Loucy (cell line): Measurements from ENCODE around the gene NCAPD2.

ENCODE experiments used
- H2AFZ ChIP-seq: fragments of 200-600 bp; sonication (generic); 2 replicates; pipeline ENCODE4 v1.6.0; 2016; ENCODE audit warnings: antibody characterized with exemption, mild to moderate bottlenecking, low read length, moderate library complexity
- H3F3A ChIP-seq: fragments of 200-600 bp; 2 replicates; pipeline ENCODE4 v1.6.0; 2016; ENCODE audit warnings: antibody characterized with exemption, low read depth, mild to moderate bottlenecking
- H3K27me3 ChIP-seq: fragments of 200-600 bp; sonication (generic); 2 replicates; pipeline ENCODE4 v1.6.1; 2014; ENCODE audit warnings: low read length, mild to moderate bottlenecking; ENCODE audit not compliant: insufficient read depth, poor library complexity, severe bottlenecking
- H3K36me3 ChIP-seq: fragments of 200-600 bp; sonication (generic); 2 replicates; pipeline ENCODE4 v1.6.1; 2016; ENCODE audit warnings: low read length; ENCODE audit not compliant: insufficient read depth
- H3K4me1 ChIP-seq: fragments of 200-600 bp; sonication (generic); 2 replicates; pipeline ENCODE4 v1.5.1; 2014; ENCODE audit warnings: low read length, mild to moderate bottlenecking; ENCODE audit not compliant: insufficient read depth, poor library complexity, severe bottlenecking
- H3K4me2 ChIP-seq: fragments of 200-600 bp; sonication (generic); 2 replicates; pipeline ENCODE4 v1.6.0; 2014; ENCODE audit warnings: antibody characterized with exemption, low read length, low read depth, mild to moderate bottlenecking; ENCODE audit not compliant: poor library complexity, severe bottlenecking
- H3K4me3 ChIP-seq: fragments of 200-600 bp; sonication (generic); 2 replicates; pipeline ENCODE4 v1.5.1; 2014; ENCODE audit warnings: low read length, mild to moderate bottlenecking, mixed read lengths; ENCODE audit not compliant: poor library complexity, severe bottlenecking
- H3K79me2 ChIP-seq: fragments of 200-600 bp; sonication (generic); 2 replicates; pipeline ENCODE4 v1.6.1; 2014; ENCODE audit warnings: low read length; ENCODE audit not compliant: insufficient read depth
- H3K9ac ChIP-seq: fragments of 200-600 bp; sonication (generic); 2 replicates; pipeline ENCODE4 v1.6.0; 2014; ENCODE audit warnings: mild to moderate bottlenecking, low read depth, low read length, moderate library complexity; ENCODE audit not compliant: poor library complexity, severe bottlenecking
- H3K9me2 ChIP-seq: fragments of 200-600 bp; sonication (generic); replicated peaks from 2 replicates; pipeline ENCODE4 v1.6.1; 2016; ENCODE audit warnings: low read depth, low read length, mixed read lengths
- H3K9me3 ChIP-seq: fragments of 200-600 bp; sonication (generic); 2 replicates; pipeline ENCODE4 v1.6.1; 2014; ENCODE audit warnings: mild to moderate bottlenecking, antibody characterized with exemption, low read length, low read depth; ENCODE audit not compliant: insufficient read depth
- H4K20me1 ChIP-seq: fragments of 200-600 bp; sonication (generic); 2 replicates; pipeline ENCODE4 v1.6.0; 2014; ENCODE audit warnings: antibody characterized with exemption, low read length, mild to moderate bottlenecking; ENCODE audit not compliant: insufficient read depth, poor library complexity, severe bottlenecking
- EZH2phosphoT487 ChIP-seq: fragments of 200-600 bp; IDR thresholded peaks from 2 replicates; pipeline ENCODE4 v1.6.1; 2018; ENCODE audit warnings: antibody characterized with exemption, mild to moderate bottlenecking, moderate library complexity, borderline replicate concordance
- TF ChIP-seq, protein P1 (sequence below): fragments of 200-600 bp; sonication (generic); conservative IDR thresholded peaks from 2 replicates; pipeline ENCODE4 v1.5.1; 2014; ENCODE audit warnings: mild to moderate bottlenecking, antibody characterized with exemption, low read length

Gene NCAPD2

DNA sequence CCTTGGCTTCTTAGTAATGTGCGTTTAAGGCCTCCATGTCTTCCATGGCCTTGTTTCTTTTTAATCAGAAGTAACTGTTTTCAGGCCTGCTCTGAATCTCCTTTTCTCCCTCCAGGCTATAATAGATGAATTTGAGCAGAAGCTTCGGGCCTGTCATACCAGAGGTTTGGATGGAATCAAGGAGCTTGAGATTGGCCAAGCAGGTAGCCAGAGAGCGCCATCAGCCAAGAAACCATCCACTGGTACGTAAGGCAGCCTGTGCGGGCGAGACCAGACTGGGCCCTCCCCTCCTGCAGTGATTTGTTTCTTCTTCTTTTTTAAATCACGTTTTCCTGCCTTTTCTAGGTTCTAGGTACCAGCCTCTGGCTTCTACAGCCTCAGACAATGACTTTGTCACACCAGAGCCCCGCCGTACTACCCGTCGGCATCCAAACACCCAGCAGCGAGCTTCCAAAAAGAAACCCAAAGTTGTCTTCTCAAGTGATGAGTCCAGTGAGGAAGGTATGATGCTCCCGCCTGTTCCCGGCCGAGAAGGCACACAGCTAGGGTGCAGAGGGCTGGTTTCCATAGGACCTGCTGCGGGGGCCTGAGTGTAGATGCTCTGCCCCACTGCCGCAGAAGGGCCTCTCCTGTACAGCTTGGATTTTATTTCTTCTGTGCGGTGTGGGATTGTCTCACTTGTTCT lies 36.8 kb downstream of the NCAPD2 start:
- Histone ChIP-seq H3K4me1 (peaks cover 14% of the 10 kb centered on the region), H3K79me2 (peaks cover 42% of the 10 kb centered on the region), H3K4me2 (no peak overlapping the region), H3K4me3 (no peak overlapping the region), H4K20me1 (peaks cover 20% of the 10 kb centered on the region), H2AFZ (no peak overlapping the region), H3K36me3 (peaks cover 75% of the 10 kb centered on the region), H3K9me2 (no peaks in the 10 kb centered on the region), H3F3A (peaks cover 2% of the 10 kb centered on the region; the same call in 1 of the 2 replicates), H3K9ac (no peak overlapping the region), H3K9me3 (no peaks in the 10 kb centered on the region), H3K27me3 (peaks cover 10% of the 10 kb centered on the region)
- TF ChIP-seq, protein P1, sequence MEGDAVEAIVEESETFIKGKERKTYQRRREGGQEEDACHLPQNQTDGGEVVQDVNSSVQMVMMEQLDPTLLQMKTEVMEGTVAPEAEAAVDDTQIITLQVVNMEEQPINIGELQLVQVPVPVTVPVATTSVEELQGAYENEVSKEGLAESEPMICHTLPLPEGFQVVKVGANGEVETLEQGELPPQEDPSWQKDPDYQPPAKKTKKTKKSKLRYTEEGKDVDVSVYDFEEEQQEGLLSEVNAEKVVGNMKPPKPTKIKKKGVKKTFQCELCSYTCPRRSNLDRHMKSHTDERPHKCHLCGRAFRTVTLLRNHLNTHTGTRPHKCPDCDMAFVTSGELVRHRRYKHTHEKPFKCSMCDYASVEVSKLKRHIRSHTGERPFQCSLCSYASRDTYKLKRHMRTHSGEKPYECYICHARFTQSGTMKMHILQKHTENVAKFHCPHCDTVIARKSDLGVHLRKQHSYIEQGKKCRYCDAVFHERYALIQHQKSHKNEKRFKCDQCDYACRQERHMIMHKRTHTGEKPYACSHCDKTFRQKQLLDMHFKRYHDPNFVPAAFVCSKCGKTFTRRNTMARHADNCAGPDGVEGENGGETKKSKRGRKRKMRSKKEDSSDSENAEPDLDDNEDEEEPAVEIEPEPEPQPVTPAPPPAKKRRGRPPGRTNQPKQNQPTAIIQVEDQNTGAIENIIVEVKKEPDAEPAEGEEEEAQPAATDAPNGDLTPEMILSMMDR, result no peak
- TF ChIP-seq EZH2phosphoT487, result no peak

DNA sequence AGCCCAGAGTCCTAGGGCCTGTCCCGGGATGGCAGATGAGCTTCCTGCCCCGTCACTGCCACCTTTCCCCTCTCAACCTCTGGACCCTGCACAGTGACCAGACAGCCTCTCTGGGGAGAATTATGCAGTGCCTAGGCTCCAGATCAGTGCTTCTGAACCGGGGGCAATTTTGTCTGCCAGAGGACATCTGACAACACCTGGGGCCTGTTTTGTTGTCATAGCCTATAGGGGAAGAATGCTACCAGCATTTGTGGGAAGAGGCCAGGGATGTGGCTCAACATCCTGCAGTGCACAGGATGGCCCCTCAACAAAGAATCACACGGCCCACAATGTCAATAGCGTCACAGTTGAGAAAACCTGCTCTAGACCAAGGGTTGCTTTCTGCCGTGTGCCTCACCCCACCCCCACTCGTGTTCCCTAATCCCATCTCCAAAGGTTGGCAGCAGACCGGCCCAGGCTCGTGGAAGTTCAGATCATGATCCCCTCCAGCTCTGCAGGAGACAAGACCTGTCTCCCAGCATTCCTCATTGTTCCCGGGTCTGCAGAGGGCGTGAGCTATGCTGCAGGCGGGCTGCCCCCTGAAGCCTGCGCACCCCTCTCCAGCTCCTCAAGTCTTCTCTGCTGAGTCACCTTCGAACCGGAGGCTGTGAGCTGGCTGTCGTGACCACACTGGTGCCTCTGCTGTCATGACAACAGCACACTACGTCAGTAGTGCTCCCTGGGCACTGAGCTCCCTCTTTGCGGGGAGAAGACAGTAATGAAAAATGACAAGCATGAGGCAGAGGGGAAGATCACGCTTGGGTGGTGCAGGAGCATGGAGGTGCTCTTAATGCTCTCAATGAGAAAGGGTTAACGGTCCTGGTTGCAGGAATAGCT lies 38.4 kb downstream of the NCAPD2 start:
- TF ChIP-seq EZH2phosphoT487, result no peak
- TF ChIP-seq, protein P1, result no peak
- peaks cover 58% of the 10 kb centered on the region for H3K79me2 ChIP-seq
- H3K9ac ChIP-seq, result peak overlapping the region; percentile 100
- peak overlapping the region; percentile 98 for H3K4me2 ChIP-seq
- H3K9me2 ChIP-seq, result no peaks in the 10 kb centered on the region
- peaks cover 36% of the 10 kb centered on the region for H4K20me1 ChIP-seq
- H3K4me1 ChIP-seq, result peaks cover 30% of the 10 kb centered on the region
- no peak overlapping the region for H2AFZ ChIP-seq
- peaks cover 10% of the 10 kb centered on the region; the same call in 1 of the 2 replicates for H3F3A ChIP-seq
- peak overlapping the region; percentile 86 for H3K4me3 ChIP-seq
- H3K9me3 ChIP-seq, result no peaks in the 10 kb centered on the region
- peaks cover 75% of the 10 kb centered on the region for H3K36me3 ChIP-seq
- H3K27me3 ChIP-seq, result peaks cover 10% of the 10 kb centered on the region

DNA sequence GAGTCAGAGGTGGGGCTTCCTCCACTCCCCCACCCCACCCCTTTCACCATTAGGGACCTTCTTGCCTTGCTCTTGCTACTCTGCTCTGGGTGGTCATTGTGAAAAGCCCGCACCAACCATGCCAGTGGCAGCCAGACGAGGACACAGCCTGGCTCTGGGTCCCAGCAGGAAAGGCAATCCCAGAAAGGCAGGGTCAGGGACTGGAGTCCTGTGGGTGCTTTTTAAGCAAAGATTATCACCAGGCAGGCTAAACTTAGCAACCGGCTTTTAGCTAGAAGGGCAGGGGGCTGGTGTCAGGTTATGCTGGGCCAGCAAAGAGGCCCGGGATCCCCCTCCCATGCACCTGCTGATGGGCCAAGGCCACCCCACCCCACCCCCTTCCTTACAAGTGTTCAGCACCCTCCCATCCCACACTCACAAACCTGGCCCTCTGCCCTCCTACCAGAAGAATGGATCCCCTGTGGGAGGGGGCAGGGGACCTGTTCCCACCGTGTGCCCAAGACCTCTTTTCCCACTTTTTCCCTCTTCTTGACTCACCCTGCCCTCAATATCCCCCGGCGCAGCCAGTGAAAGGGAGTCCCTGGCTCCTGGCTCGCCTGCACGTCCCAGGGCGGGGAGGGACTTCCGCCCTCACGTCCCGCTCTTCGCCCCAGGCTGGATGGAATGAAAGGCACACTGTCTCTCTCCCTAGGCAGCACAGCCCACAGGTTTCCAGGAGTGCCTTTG lies 39.2 kb downstream of the NCAPD2 start:
- peak overlapping the region; percentile 86 for H3K4me3 ChIP-seq
- H3K4me1 ChIP-seq, result peaks cover 33% of the 10 kb centered on the region
- peaks cover 10% of the 10 kb centered on the region for H3K27me3 ChIP-seq
- peaks cover 75% of the 10 kb centered on the region for H3K36me3 ChIP-seq
- H3K4me2 ChIP-seq, result peak overlapping the region; percentile 98
- peaks cover 10% of the 10 kb centered on the region; the same call in 1 of the 2 replicates for H3F3A ChIP-seq
- H2AFZ ChIP-seq, result peak overlapping the region; percentile 82
- H3K79me2 ChIP-seq, result peaks cover 66% of the 10 kb centered on the region
- peaks cover 43% of the 10 kb centered on the region for H4K20me1 ChIP-seq
- H3K9me2 ChIP-seq, result no peaks in the 10 kb centered on the region
- TF ChIP-seq EZH2phosphoT487, result no peak
- TF ChIP-seq, protein P1, result no peak
- H3K9me3 ChIP-seq, result no peaks in the 10 kb centered on the region
- H3K9ac ChIP-seq, result peak overlapping the region; percentile 100
